Trophoblast cell (in vitro differentiated cells and primary cell): ENCODE measurements around the gene IL23R.

ENCODE experiments used
- DNase-seq, 2 donors: peaks; one replicate each; pipeline ENCODE4 v3.0.0-alpha.2; 2016
- H2AFZ ChIP-seq: 2 replicates; pipeline ENCODE4 v1.6.1; 2013; ENCODE audit warnings: low read length, moderate library complexity, mild to moderate bottlenecking; ENCODE audit not compliant: insufficient read depth, poor library complexity
- H2AK5ac ChIP-seq: 2 replicates; pipeline ENCODE4 v1.6.1; 2013; ENCODE audit warnings: mild to moderate bottlenecking, low read length
- H2BK120ac ChIP-seq: 2 replicates; pipeline ENCODE4 v1.6.1; 2013; ENCODE audit warnings: low read length, mild to moderate bottlenecking, moderate library complexity; ENCODE audit not compliant: insufficient read depth, poor library complexity
- H2BK12ac ChIP-seq: 2 replicates; pipeline ENCODE4 v1.6.1; 2013; ENCODE audit warnings: mild to moderate bottlenecking, low read length, moderate library complexity
- H2BK5ac ChIP-seq: 2 replicates; pipeline ENCODE4 v1.6.1; 2013; ENCODE audit warnings: low read length, low read depth, moderate library complexity, mild to moderate bottlenecking; ENCODE audit not compliant: poor library complexity
- H3K14ac ChIP-seq: 2 replicates; pipeline ENCODE4 v1.6.1; 2013; ENCODE audit warnings: mild to moderate bottlenecking, low read length
- H3K18ac ChIP-seq: 2 replicates; pipeline ENCODE4 v1.6.1; 2013; ENCODE audit warnings: mild to moderate bottlenecking, low read length
- H3K23ac ChIP-seq: 2 replicates; pipeline ENCODE4 v1.6.1; 2013; ENCODE audit warnings: low read length
- H3K27ac ChIP-seq: 2 replicates; pipeline ENCODE4 v1.5.1; 2013; ENCODE audit warnings: low read depth, mild to moderate bottlenecking, inconsistent platforms, low read length, moderate library complexity
- H3K27me3 ChIP-seq: 2 replicates; pipeline ENCODE4 v1.6.1; 2013; ENCODE audit warnings: inconsistent platforms, mild to moderate bottlenecking, low read length, moderate library complexity; ENCODE audit not compliant: insufficient read depth
- H3K36me3 ChIP-seq, 2 experiments: 1 replicate in 1 of 2; 2 replicates in 1 of 2; pipeline ENCODE4 v1.6.1; 2013; ENCODE audit warnings: low read length in 2 of 2, mild to moderate bottlenecking in 2 of 2, moderate library complexity in 1 of 2; ENCODE audit not compliant: insufficient read depth in 2 of 2, control insufficient read depth in 1 of 2
- H3K4ac ChIP-seq: 2 replicates; pipeline ENCODE4 v1.6.1; 2013; ENCODE audit warnings: low read depth, mild to moderate bottlenecking, low read length, moderate library complexity
- H3K4me1 ChIP-seq, 2 experiments: 1 replicate in 1 of 2; 2 replicates in 1 of 2; pipeline ENCODE4 v1.6.1; 2013; ENCODE audit warnings: low read length in 2 of 2, mild to moderate bottlenecking in 2 of 2, moderate library complexity in 1 of 2; ENCODE audit not compliant: insufficient read depth in 2 of 2, control insufficient read depth in 1 of 2
- H3K4me2 ChIP-seq: 2 replicates; pipeline ENCODE4 v1.6.1; 2013; ENCODE audit warnings: inconsistent platforms, mild to moderate bottlenecking, low read length, moderate library complexity
- H3K4me3 ChIP-seq: 2 replicates; pipeline ENCODE4 v1.5.1; 2013; ENCODE audit warnings: mild to moderate bottlenecking, low read depth, low read length, inconsistent platforms
- H3K79me1 ChIP-seq: one replicate; pipeline ENCODE4 v1.6.1; 2013; ENCODE audit warnings: low read length
- H3K79me2 ChIP-seq: 2 replicates; pipeline ENCODE4 v1.6.1; 2013; ENCODE audit warnings: low read length, mild to moderate bottlenecking; ENCODE audit not compliant: control insufficient read depth, insufficient read depth, poor library complexity
- H3K9ac ChIP-seq: 2 replicates; pipeline ENCODE4 v1.6.1; 2013; ENCODE audit warnings: mild to moderate bottlenecking, low read length
- H3K9me3 ChIP-seq: 2 replicates; pipeline ENCODE4 v1.6.1; 2013; ENCODE audit warnings: low read depth, mild to moderate bottlenecking, control low read depth, inconsistent platforms, low read length; ENCODE audit not compliant: insufficient read depth
- H4K12ac ChIP-seq: 2 replicates; pipeline ENCODE4 v1.6.1; 2013; ENCODE audit warnings: low read depth, mild to moderate bottlenecking, low read length, moderate library complexity
- H4K8ac ChIP-seq: 2 replicates; pipeline ENCODE4 v1.6.1; 2013; ENCODE audit warnings: low read depth, mild to moderate bottlenecking, low read length, moderate library complexity
- H4K91ac ChIP-seq: one replicate; pipeline ENCODE4 v1.6.1; 2013; ENCODE audit warnings: low read depth, mild to moderate bottlenecking, low read length, moderate library complexity
- WGBS: extraction: QIAGEN DNeasy Blood & Tissue Kit; methylation state at CpG from one replicate; pipeline ENCODE4 v1.1.7; 2013; ENCODE audit warnings: missing lambda C conversion rate; ENCODE audit not compliant: insufficient read length, insufficient coverage; ENCODE audit errors: extremely low coverage; 5-methylcytosine and 5-hydroxymethylcytosine counted together

Gene IL23R

GRCh38 chr1:67299296-67299695, 133.0 kb downstream of the IL23R start:
- Histone ChIP-seq H2BK12ac (no peak overlapping the region), H3K9ac (no peak overlapping the region), H2BK120ac (no peak overlapping the region), H2BK5ac (no peak overlapping the region), H3K36me3 (no peaks in the 10 kb centered on the region), H3K4me3 (no peak overlapping the region), H3K4me2 (no peak overlapping the region), H3K4me1 (no peaks in the 10 kb centered on the region), H3K27me3 (no peaks in the 10 kb centered on the region), H3K23ac (no peak overlapping the region), H3K79me1 (no peaks in the 10 kb centered on the region), H3K79me2 (no peaks in the 10 kb centered on the region), H3K18ac (no peak overlapping the region), H4K8ac (no peak overlapping the region), H3K14ac (no peak overlapping the region), H4K91ac (no peak overlapping the region), H4K12ac (no peak overlapping the region), H3K27ac (no peak overlapping the region), H3K9me3 (no peaks in the 10 kb centered on the region), H2AK5ac (no peak overlapping the region), H2AFZ (no peak overlapping the region), H3K4ac (no peak overlapping the region)
- no peak for DNase-seq
- WGBS = no CpG with 5 or more reads among the region's 7 CpGs

GRCh38 chr1:67300561-67300960, 134.3 kb downstream of the IL23R start:
- Histone ChIP-seq H3K4me2 (no peak overlapping the region), H2AK5ac (no peak overlapping the region), H4K12ac (no peak overlapping the region), H3K18ac (no peak overlapping the region), H3K9ac (no peak overlapping the region), H2BK12ac (no peak overlapping the region), H2BK5ac (no peak overlapping the region), H3K27ac (no peak overlapping the region), H3K4me3 (no peak overlapping the region), H4K91ac (no peak overlapping the region), H3K9me3 (no peaks in the 10 kb centered on the region), H3K36me3 (no peaks in the 10 kb centered on the region), H3K23ac (no peak overlapping the region), H3K27me3 (no peaks in the 10 kb centered on the region), H3K4ac (no peak overlapping the region), H4K8ac (no peak overlapping the region), H2BK120ac (no peak overlapping the region), H3K79me2 (no peaks in the 10 kb centered on the region), H3K4me1 (no peaks in the 10 kb centered on the region), H3K79me1 (no peaks in the 10 kb centered on the region), H3K14ac (no peak overlapping the region), H2AFZ (no peak overlapping the region)
- WGBS = no CpG with 5 or more reads among the region's 2 CpGs
- no peak for DNase-seq

DNA sequence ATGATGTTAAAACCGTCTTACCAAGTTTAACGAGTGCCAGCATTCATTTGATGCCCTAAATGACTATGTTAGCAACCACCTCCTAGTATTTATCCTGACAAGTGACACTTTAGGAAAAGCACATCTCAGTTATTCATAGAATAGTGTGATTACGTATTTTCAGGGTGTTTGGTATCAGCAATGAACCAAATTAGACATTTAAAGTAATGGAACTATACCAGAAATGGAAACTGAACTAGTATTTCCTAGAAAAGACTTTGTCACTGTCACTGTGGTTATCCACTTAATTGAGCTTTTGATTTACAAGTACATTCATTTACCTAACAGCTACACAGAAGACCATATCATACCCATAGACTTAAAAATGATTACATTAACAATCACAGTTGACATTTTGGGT, 137.8 kb downstream of the IL23R start:
- WGBS = no CpG with 5 or more reads among the region's 3 CpGs
- H3K9me3 ChIP-seq = peaks cover 2% of the 10 kb centered on the region
- no peak overlapping the region for H2AFZ ChIP-seq
- no peak overlapping the region for H2BK12ac ChIP-seq
- peaks cover 18% of the 10 kb centered on the region for H3K27me3 ChIP-seq
- no peak overlapping the region for H2BK120ac ChIP-seq
- no peak overlapping the region for H3K4me2 ChIP-seq
- H4K91ac ChIP-seq = no peak overlapping the region
- H3K79me2 ChIP-seq = no peaks in the 10 kb centered on the region
- no peak for DNase-seq
- no peak overlapping the region for H3K18ac ChIP-seq
- no peak overlapping the region for H3K4ac ChIP-seq
- H2AK5ac ChIP-seq = no peak overlapping the region
- H3K79me1 ChIP-seq = no peaks in the 10 kb centered on the region
- H3K4me1 ChIP-seq = peaks cover 5 to 8% of the 10 kb centered on the region in 2 experiments
- no peak overlapping the region for H3K14ac ChIP-seq
- no peak overlapping the region for H4K8ac ChIP-seq
- no peak overlapping the region for H3K9ac ChIP-seq
- H3K4me3 ChIP-seq = no peak overlapping the region
- no peak overlapping the region for H3K27ac ChIP-seq
- H4K12ac ChIP-seq = no peak overlapping the region
- no peak overlapping the region for H3K23ac ChIP-seq
- no peaks in the 10 kb centered on the region for H3K36me3 ChIP-seq
- H2BK5ac ChIP-seq = no peak overlapping the region

GRCh38 chr1:67306547-67306946, 140.3 kb downstream of the IL23R start:
- no peak overlapping the region for H4K8ac ChIP-seq
- no peak overlapping the region for H4K91ac ChIP-seq
- no peak overlapping the region for H3K14ac ChIP-seq
- DNase-seq = no peak
- H2BK12ac ChIP-seq = no peak overlapping the region
- H3K4ac ChIP-seq = no peak overlapping the region
- no peak overlapping the region for H4K12ac ChIP-seq
- peaks cover 5 to 8% of the 10 kb centered on the region in 2 experiments for H3K4me1 ChIP-seq
- H2BK120ac ChIP-seq = no peak overlapping the region
- H3K36me3 ChIP-seq = no peaks in the 10 kb centered on the region
- no peak overlapping the region for H3K4me3 ChIP-seq
- H3K9me3 ChIP-seq = peaks cover 2% of the 10 kb centered on the region
- H3K18ac ChIP-seq = no peak overlapping the region
- no peak overlapping the region for H3K27ac ChIP-seq
- H2AFZ ChIP-seq = no peak overlapping the region
- no peaks in the 10 kb centered on the region for H3K79me1 ChIP-seq
- WGBS = no CpG with 5 or more reads among the region's 7 CpGs
- no peak overlapping the region for H2BK5ac ChIP-seq
- no peak overlapping the region for H3K9ac ChIP-seq
- H2AK5ac ChIP-seq = no peak overlapping the region
- H3K79me2 ChIP-seq = no peaks in the 10 kb centered on the region
- H3K27me3 ChIP-seq = peaks cover 18% of the 10 kb centered on the region
- no peak overlapping the region for H3K23ac ChIP-seq
- no peak overlapping the region for H3K4me2 ChIP-seq
